ENCODE results near the gene TAF11L5. TPM values are rescaled to one million over a fixed set of nuclear protein-coding genes. Genes with fewer than 3 reads are reported as not detected.
"Not testable (repeated sequence)": the region's sequence is repeated elsewhere in the genome, so short reads cannot be mapped to it uniquely, and the experiment has no call there.

Gene TAF11L5
- polyA plus RNA-seq, 1 donor from 2014 or later: not detected

GRCh38 chr5:17519508-17519907, 5.5 kb upstream of the TAF11L5 start:
- H4K20me1 ChIP-seq (ENCODE audit: insufficient read depth); H3K9ac ChIP-seq (ENCODE audit: low read length); H3K4me3 ChIP-seq (ENCODE audit: low read length); H3K27me3 ChIP-seq (ENCODE audit: insufficient read depth, low read depth, low read length); H2AFZ ChIP-seq (ENCODE audit: low read depth, low read length); H3K9me2 ChIP-seq (ENCODE audit: insufficient read depth, low read length); H3K79me2 ChIP-seq (replicated peaks; ENCODE audit: insufficient read depth, low read length); H3K9me3 ChIP-seq (ENCODE audit: low read length); H3F3A ChIP-seq (ENCODE audit: insufficient read depth, low read length, poor library complexity, severe bottlenecking); H3K4me2 ChIP-seq (ENCODE audit: low read length); H3K27ac ChIP-seq (ENCODE audit: low read length); H3K36me3 ChIP-seq (ENCODE audit: insufficient read depth, low read length): not testable (repeated sequence)

GRCh38 chr5:17521501-17521900, 3.5 kb upstream of the TAF11L5 start, which contains the start of gene TAF11L4:
TAF11L4 (plus strand) TSS chr5:17521801.
- H3K9me2 ChIP-seq (ENCODE audit: insufficient read depth, low read length); H4K20me1 ChIP-seq (ENCODE audit: insufficient read depth); H3F3A ChIP-seq (ENCODE audit: insufficient read depth, low read length, poor library complexity, severe bottlenecking); H3K9me3 ChIP-seq (ENCODE audit: low read length); H3K4me3 ChIP-seq (ENCODE audit: low read length); H3K79me2 ChIP-seq (replicated peaks; ENCODE audit: insufficient read depth, low read length); H3K27me3 ChIP-seq (ENCODE audit: insufficient read depth, low read depth, low read length); H3K9ac ChIP-seq (ENCODE audit: low read length); H2AFZ ChIP-seq (ENCODE audit: low read depth, low read length); H3K36me3 ChIP-seq (ENCODE audit: insufficient read depth, low read length); H3K27ac ChIP-seq (ENCODE audit: low read length); H3K4me2 ChIP-seq (ENCODE audit: low read length): not testable (repeated sequence)

GRCh38 chr5:17526504-17526903, 1.5 kb downstream of the TAF11L5 start:
- H3K79me2 ChIP-seq (replicated peaks; ENCODE audit: insufficient read depth, low read length); H3F3A ChIP-seq (ENCODE audit: insufficient read depth, low read length, poor library complexity, severe bottlenecking); H3K4me2 ChIP-seq (ENCODE audit: low read length); H3K9me2 ChIP-seq (ENCODE audit: insufficient read depth, low read length); H3K4me3 ChIP-seq (ENCODE audit: low read length); H3K9ac ChIP-seq (ENCODE audit: low read length); H3K36me3 ChIP-seq (ENCODE audit: insufficient read depth, low read length); H3K9me3 ChIP-seq (ENCODE audit: low read length); H3K27ac ChIP-seq (ENCODE audit: low read length); H2AFZ ChIP-seq (ENCODE audit: low read depth, low read length); H3K27me3 ChIP-seq (ENCODE audit: insufficient read depth, low read depth, low read length); H4K20me1 ChIP-seq (ENCODE audit: insufficient read depth): not testable (repeated sequence)

- not testable (repeated sequence) for H2AFZ ChIP-seq (ENCODE audit: low read depth, low read length); H3K9me3 ChIP-seq (ENCODE audit: low read length); H3K36me3 ChIP-seq (ENCODE audit: insufficient read depth, low read length); H3K9ac ChIP-seq (ENCODE audit: low read length); H3K27ac ChIP-seq (ENCODE audit: low read length); H3K27me3 ChIP-seq (ENCODE audit: insufficient read depth, low read depth, low read length); H3K9me2 ChIP-seq (ENCODE audit: insufficient read depth, low read length); H3F3A ChIP-seq (ENCODE audit: insufficient read depth, low read length, poor library complexity, severe bottlenecking); H4K20me1 ChIP-seq (ENCODE audit: insufficient read depth); H3K79me2 ChIP-seq (replicated peaks; ENCODE audit: insufficient read depth, low read length); H3K4me2 ChIP-seq (ENCODE audit: low read length); H3K4me3 ChIP-seq (ENCODE audit: low read length)
Observed at GRCh38 chr5:17528369-17528768, 3.3 kb downstream of the TAF11L5 start, which contains the start of gene TAF11L6. TAF11L6 (plus strand) TSS chr5:17528669.

Small RNAs within 50 kb of the gene (small RNA-seq; reads per million reads assigned to genes)
- gene AC106774.3: 0 reads per million in 3 experiments

Other genes with a start within 250 kb of the TAF11L5 start
- not detected in 2 replicates for gene TAF11L2, start 27.0 kb upstream of the TAF11L5 start, polyA plus RNA-seq
- gene TAF11L3, start 6.9 kb upstream of the TAF11L5 start, polyA plus RNA-seq: not detected in 2 replicates
- not detected in 2 replicates for gene TAF11L4, start 3.4 kb upstream of the TAF11L5 start, polyA plus RNA-seq
- not detected in 2 replicates for gene TAF11L6, start 3.4 kb downstream of the TAF11L5 start, polyA plus RNA-seq
- not detected in 2 replicates for gene TAF11L7, start 60.5 kb downstream of the TAF11L5 start, polyA plus RNA-seq
- not detected in 2 replicates for gene TAF11L8, start 65.7 kb downstream of the TAF11L5 start, polyA plus RNA-seq
- not detected in 2 replicates for gene TAF11L9, start 69.2 kb downstream of the TAF11L5 start, polyA plus RNA-seq
- not detected in 2 replicates for gene TAF11L10, start 72.6 kb downstream of the TAF11L5 start, polyA plus RNA-seq
- gene TAF11L11, start 78.9 kb downstream of the TAF11L5 start, polyA plus RNA-seq: not detected in 2 replicates
- not detected in 2 replicates for gene TAF11L12, start 85.2 kb downstream of the TAF11L5 start, polyA plus RNA-seq
- gene TAF11L13, start 106.9 kb downstream of the TAF11L5 start, polyA plus RNA-seq: not detected in 2 replicates
- gene TAF11L14, start 109.2 kb downstream of the TAF11L5 start, polyA plus RNA-seq: not detected in 2 replicates

Measured in neural cell (in vitro differentiated cells).